Tibial artery (tissue), 4 donors: ENCODE measurements around the gene OR52I1.

Experiments
- DNase-seq, 2 donors: peaks; one replicate each; pipeline ENCODE4 v3.0.0-alpha.2; 2019
- H3K27ac ChIP-seq, 2 donors: fragments of 200-600 bp; sonication (generic) in 1 of 2; 1 replicate in 1 of 2; 2 replicates in 1 of 2; pipeline ENCODE4 v1.5.1; 2018 to 2019; ENCODE audit warnings: mild to moderate bottlenecking in 1 of 2
- H3K27me3 ChIP-seq, 2 donors: fragments of 200-600 bp; sonication (generic) in 1 of 2; one replicate each; pipeline versions ENCODE4 v1.5.1 to v1.6.0; 2016 to 2019
- H3K36me3 ChIP-seq, 3 donors: fragments of 200-600 bp; sonication (generic) in 2 of 3; one replicate each; pipeline ENCODE4 v1.5.1; 2016 to 2019; ENCODE audit warnings: mild to moderate bottlenecking in 2 of 3
- H3K4me1 ChIP-seq, 4 donors: fragments of 200-600 bp; sonication (generic) in 2 of 4; 1 replicate in 3 of 4; 2 replicates in 1 of 4; pipeline ENCODE4 v1.5.1; 2016 to 2019
- H3K4me3 ChIP-seq, 2 donors: fragments of 200-600 bp; sonication (generic) in 1 of 2; 1 replicate in 1 of 2; 2 replicates in 1 of 2; pipeline ENCODE4 v1.5.1; 2018 to 2019; ENCODE audit warnings: mild to moderate bottlenecking in 2 of 2
- H3K9me3 ChIP-seq, 3 donors: fragments of 200-600 bp; sonication (generic) in 1 of 3; one replicate each; pipeline ENCODE4 v1.5.1; 2016 to 2019
- intact Hi-C: fragments of 100-400 bp; cut with DNase I; formaldehyde crosslinking; loops from one replicate; pipeline ENCODE4 v1.15.0; 2023; ENCODE audit warnings: low total_unique reads
- TF ChIP-seq, protein P1 (sequence below), 2 experiments: fragments of 200-600 bp in 1 of 2; fragments of 450-650 bp in 1 of 2; IDR thresholded peaks; one replicate each; pipeline ENCODE4 v1.5.1; 2017 to 2019; ENCODE audit warnings: antibody characterized with exemption in 2 of 2, mild to moderate bottlenecking in 1 of 2, moderate library complexity in 1 of 2

The OR52I1 gene

DNA sequence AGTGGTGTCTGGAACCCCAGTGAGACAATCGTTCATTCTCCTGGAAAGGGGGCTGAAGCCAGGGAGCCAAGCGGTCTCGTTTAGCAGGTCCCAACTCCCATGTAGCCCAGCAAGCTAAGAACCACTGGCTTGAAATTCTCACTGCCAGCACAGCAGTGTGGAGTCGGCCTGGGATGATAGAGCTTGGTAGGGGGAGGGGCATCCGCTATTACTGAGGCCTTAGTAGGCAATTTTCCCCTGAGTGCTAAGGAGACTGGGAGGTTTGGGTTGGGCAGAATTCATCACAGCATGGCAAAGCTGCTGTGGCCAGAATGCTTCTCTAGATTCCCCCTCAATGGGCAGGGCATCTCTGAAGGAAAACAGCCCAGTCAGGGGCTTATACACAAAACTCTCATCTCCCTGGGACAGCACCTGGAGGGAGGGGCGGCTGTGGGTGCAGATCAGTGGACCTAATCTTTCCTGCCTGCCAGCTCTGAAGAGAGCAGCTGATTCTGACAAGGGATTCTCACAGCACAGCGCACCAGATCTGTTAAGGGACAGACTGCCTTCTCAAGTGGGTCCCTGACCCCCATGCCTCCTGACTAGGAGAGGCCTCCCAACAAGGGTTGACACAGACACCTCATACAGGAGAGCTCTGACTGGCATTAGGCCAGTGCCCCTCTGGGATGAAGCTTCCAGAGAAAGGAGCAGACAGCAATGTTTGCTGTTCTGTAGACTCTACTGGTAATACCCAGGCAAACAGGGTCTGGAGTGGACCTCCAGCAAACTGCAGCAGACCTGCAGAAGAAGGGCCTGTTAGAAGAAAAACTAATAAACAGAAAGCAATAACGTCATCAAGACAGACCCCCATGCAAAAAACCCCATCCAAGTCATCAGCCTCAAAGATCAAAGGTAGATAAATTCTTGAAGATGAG, 34.1 kb upstream of the OR52I1 start:
- no peak overlapping the region for H3K4me3 ChIP-seq
- no peaks in the 10 kb centered on the region for H3K36me3 ChIP-seq
- no peak overlapping the region for H3K27ac ChIP-seq
- intact Hi-C loops: no loop called here
- H3K27me3 ChIP-seq: no peaks in the 10 kb centered on the region
- no peak for DNase-seq
- H3K9me3 ChIP-seq: peaks cover 0 to 6% (median 0%) of the 10 kb centered on the region in 3 donors
- TF ChIP-seq, protein P1, sequence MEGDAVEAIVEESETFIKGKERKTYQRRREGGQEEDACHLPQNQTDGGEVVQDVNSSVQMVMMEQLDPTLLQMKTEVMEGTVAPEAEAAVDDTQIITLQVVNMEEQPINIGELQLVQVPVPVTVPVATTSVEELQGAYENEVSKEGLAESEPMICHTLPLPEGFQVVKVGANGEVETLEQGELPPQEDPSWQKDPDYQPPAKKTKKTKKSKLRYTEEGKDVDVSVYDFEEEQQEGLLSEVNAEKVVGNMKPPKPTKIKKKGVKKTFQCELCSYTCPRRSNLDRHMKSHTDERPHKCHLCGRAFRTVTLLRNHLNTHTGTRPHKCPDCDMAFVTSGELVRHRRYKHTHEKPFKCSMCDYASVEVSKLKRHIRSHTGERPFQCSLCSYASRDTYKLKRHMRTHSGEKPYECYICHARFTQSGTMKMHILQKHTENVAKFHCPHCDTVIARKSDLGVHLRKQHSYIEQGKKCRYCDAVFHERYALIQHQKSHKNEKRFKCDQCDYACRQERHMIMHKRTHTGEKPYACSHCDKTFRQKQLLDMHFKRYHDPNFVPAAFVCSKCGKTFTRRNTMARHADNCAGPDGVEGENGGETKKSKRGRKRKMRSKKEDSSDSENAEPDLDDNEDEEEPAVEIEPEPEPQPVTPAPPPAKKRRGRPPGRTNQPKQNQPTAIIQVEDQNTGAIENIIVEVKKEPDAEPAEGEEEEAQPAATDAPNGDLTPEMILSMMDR (IDR thresholded peaks at IDR 0.05): no peak
- peaks cover 0 to 2% (median 0%) of the 10 kb centered on the region in 4 donors for H3K4me1 ChIP-seq

DNA sequence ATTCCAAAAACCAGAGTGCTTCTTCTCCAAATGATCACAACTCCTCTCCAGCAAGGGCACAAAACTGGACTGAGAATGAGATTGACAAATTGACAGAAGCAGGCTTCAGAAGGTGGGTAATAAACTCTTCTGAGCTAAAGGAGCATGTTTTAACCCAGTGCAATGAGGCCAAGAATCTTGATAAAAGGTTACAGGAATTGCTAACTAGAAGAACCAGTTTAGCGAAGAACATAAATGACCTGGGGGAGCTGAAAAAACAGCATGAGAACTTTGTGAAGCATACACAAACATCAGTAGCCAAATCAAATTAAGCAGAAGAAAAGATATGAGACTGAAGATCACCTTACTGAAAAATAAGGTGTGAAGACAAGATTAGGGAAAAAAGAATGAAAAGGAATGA, 33.4 kb upstream of the OR52I1 start:
- Histone ChIP-seq H3K4me1 (peaks cover 0 to 2% (median 0%) of the 10 kb centered on the region in 4 donors), H3K36me3 (no peaks in the 10 kb centered on the region), H3K9me3 (peaks cover 0 to 6% (median 0%) of the 10 kb centered on the region in 3 donors), H3K27ac (no peak overlapping the region), H3K27me3 (no peaks in the 10 kb centered on the region), H3K4me3 (no peak overlapping the region)
- TF ChIP-seq, protein P1 (IDR thresholded peaks at IDR 0.05): no peak
- intact Hi-C loops: no loop called here
- DNase-seq: no peak

DNA sequence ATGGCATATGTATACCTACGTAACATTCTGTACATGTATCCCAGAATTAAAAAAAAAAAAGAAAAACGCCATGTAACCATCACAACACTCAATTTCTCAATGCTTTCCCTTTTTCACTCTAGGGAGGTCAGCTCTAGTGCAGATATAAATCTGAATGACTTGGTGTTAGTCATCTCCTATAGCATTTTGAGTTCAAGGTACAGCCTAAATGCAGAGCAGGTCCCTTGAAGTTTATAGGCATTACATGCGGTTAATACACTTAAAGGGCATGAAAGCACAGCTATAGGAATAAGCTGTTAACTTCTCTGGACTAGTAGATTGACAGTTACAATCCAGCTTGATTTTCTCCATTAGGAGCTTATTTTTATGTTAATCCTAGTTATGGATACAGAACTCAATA, 28.5 kb upstream of the OR52I1 start:
- no peak for DNase-seq
- Histone ChIP-seq H3K27ac (no peak overlapping the region), H3K4me3 (no peak overlapping the region), H3K27me3 (no peaks in the 10 kb centered on the region), H3K36me3 (no peaks in the 10 kb centered on the region), H3K4me1 (no peaks in the 10 kb centered on the region), H3K9me3 (peaks cover 0 to 6% (median 0%) of the 10 kb centered on the region in 3 donors)
- TF ChIP-seq, protein P1 (IDR thresholded peaks at IDR 0.05): no peak
- intact Hi-C loops: no loop called here

DNA sequence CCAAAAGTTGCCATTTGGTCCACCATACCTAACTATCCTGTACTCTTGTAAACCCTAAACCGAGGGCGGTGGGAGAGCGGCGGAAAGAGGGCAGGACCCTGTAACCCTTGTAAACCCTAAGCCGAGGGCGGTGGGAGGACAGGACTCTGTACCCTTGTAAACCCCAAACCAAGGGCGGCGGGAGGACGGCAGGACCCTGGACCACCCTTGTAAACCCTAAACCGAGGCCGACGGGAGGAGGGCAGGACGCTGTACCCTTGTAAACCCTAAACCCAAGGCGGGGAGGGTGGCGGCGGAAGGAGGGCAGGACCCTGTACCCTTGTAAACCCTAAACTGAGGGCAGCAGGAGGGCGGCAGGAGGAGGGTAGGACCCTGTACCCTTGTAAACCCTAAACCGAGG, 24.8 kb upstream of the OR52I1 start:
- Histone ChIP-seq H3K4me1 (no peaks in the 10 kb centered on the region), H3K9me3 (peaks cover 0 to 2% (median 0%) of the 10 kb centered on the region in 3 donors), H3K27ac (no peak overlapping the region), H3K36me3 (no peaks in the 10 kb centered on the region), H3K27me3 (no peaks in the 10 kb centered on the region), H3K4me3 (no peak overlapping the region)
- TF ChIP-seq, protein P1 (IDR thresholded peaks at IDR 0.05): no peak
- no peak for DNase-seq
- intact Hi-C loops: no loop called here

DNA sequence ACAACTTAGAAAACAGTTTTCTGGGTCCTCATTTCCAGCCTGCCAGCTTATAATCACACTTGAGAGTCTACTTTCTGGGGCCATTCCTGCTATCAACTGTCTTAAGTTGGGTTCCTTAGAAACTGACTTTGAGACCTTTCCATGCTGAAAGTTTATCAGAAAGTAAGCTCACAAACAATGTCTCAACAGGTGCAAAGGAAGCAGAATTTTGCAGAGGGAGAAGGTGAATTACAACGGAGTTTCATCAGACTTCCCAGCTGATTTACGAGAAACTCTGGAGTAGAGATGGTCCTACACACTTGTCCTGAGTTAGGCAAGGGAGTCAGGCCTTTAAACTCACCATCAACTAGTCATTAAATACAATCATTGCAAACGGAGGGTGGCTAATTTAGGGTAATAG, 17.0 kb upstream of the OR52I1 start:
- no peaks in the 10 kb centered on the region for H3K9me3 ChIP-seq
- H3K4me3 ChIP-seq: no peak overlapping the region
- H3K27me3 ChIP-seq: no peaks in the 10 kb centered on the region
- no peak for DNase-seq
- H3K27ac ChIP-seq: no peak overlapping the region
- TF ChIP-seq, protein P1 (IDR thresholded peaks at IDR 0.05): no peak
- intact Hi-C loops: no loop called here
- H3K36me3 ChIP-seq: no peaks in the 10 kb centered on the region
- H3K4me1 ChIP-seq: no peaks in the 10 kb centered on the region
